Lower leg skin (tissue), 3 donors: ENCODE results near the gene SH3BP2.

Experiments
- POLR2A ChIP-seq, 2 donors: fragments of 450-650 bp; IDR thresholded peaks; one replicate each; pipeline ENCODE4 v1.6.1; 2016 to 2017; ENCODE audit warnings: antibody characterized with exemption in 2 of 2, mild to moderate bottlenecking in 1 of 2, moderate library complexity in 1 of 2
- TF ChIP-seq, protein P1 (sequence below), 3 donors: fragments of 450-650 bp; IDR thresholded peaks; one replicate each; pipeline ENCODE4 v1.5.1; 2016; ENCODE audit warnings: antibody characterized with exemption in 3 of 3, mild to moderate bottlenecking in 3 of 3, moderate library complexity in 2 of 3

DNA sequence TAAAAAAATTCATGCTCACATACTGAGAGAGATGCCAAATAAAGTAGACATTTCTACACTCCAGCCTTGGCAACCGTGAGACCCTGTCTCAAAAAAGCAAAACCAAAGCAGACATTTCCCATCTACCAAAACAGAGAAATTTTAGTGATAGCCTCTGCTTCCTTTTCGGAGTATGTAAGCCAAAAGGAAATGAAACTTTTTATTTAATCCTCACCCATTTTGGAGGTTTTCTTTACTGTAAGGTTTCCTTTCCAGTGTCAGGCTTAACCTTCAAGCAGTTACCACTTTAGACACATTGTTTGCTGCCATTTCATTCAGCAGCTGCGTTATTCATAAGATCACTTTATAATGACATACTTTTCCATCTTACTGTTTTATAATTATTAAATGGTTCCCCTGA, 66.6 kb downstream of the SH3BP2 start:
- TF ChIP-seq, protein P1, sequence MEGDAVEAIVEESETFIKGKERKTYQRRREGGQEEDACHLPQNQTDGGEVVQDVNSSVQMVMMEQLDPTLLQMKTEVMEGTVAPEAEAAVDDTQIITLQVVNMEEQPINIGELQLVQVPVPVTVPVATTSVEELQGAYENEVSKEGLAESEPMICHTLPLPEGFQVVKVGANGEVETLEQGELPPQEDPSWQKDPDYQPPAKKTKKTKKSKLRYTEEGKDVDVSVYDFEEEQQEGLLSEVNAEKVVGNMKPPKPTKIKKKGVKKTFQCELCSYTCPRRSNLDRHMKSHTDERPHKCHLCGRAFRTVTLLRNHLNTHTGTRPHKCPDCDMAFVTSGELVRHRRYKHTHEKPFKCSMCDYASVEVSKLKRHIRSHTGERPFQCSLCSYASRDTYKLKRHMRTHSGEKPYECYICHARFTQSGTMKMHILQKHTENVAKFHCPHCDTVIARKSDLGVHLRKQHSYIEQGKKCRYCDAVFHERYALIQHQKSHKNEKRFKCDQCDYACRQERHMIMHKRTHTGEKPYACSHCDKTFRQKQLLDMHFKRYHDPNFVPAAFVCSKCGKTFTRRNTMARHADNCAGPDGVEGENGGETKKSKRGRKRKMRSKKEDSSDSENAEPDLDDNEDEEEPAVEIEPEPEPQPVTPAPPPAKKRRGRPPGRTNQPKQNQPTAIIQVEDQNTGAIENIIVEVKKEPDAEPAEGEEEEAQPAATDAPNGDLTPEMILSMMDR (IDR thresholded peaks at IDR 0.05): no peak
- TF ChIP-seq POLR2A (IDR thresholded peaks at IDR 0.05): no peak
